Heart right ventricle (tissue), 16 donors: ENCODE data around the gene ZMIZ1. TPM values are rescaled to one million over a fixed set of nuclear protein-coding genes. Genes with fewer than 3 reads are reported as not detected.
A peak's percentile ranks its signal among the peaks of the same experiment; 100 is the strongest.

ENCODE experiments used
- ATAC-seq, 8 donors: fragments of 200-7000 bp; cut with Tn5 transposase; one replicate each; pipeline ENCODE4 v1.9.1; 2020; ENCODE audit warnings: mild to moderate bottlenecking in 8 of 8, moderate library complexity in 8 of 8, moderate number of reproducible peaks in 1 of 8
- DNase-seq, 2 donors: peaks; one replicate each; pipeline ENCODE4 v3.0.0-alpha.2; 2020
- H3K27ac ChIP-seq, 10 donors: fragments of 200-600 bp; sonication (generic) in 2 of 10; one replicate each; pipeline versions ENCODE4 v1.5.0 to v1.8.0; 2020 to 2022; ENCODE audit warnings: mild to moderate bottlenecking in 3 of 10
- H3K27me3 ChIP-seq, 7 donors: fragments of 200-600 bp; one replicate each; pipeline ENCODE4 v1.8.0; 2021 to 2022; ENCODE audit warnings: mild to moderate bottlenecking in 2 of 7
- H3K36me3 ChIP-seq, 9 donors: fragments of 200-600 bp; sonication (generic) in 1 of 9; one replicate each; pipeline versions ENCODE4 v1.5.0 to v1.8.0; 2020 to 2022; ENCODE audit warnings: mild to moderate bottlenecking in 2 of 9
- H3K4me1 ChIP-seq, 9 donors: fragments of 200-600 bp; sonication (generic) in 1 of 9; one replicate each; pipeline versions ENCODE4 v1.5.0 to v1.8.0; 2020 to 2022; ENCODE audit warnings: mild to moderate bottlenecking in 4 of 9
- H3K4me3 ChIP-seq, 10 donors: fragments of 200-600 bp; sonication (generic) in 2 of 10; one replicate each; pipeline versions ENCODE4 v1.5.0 to v1.8.0; 2020 to 2022; ENCODE audit warnings: mild to moderate bottlenecking in 7 of 10, moderate library complexity in 2 of 10
- H3K9me3 ChIP-seq, 11 donors: fragments of 200-600 bp in 10 of 11; sonication (generic) in 2 of 11; one replicate each; pipeline versions ENCODE4 v1.5.0 to v1.8.0; 2013 to 2022; ENCODE audit warnings: mild to moderate bottlenecking in 2 of 11, control low read depth in 1 of 11, moderate library complexity in 1 of 11
- CTCF ChIP-seq, 9 donors: fragments of 200-600 bp; sonication (generic) in 2 of 9; IDR thresholded peaks; one replicate each; pipeline versions ENCODE4 v1.5.0 to v1.8.0; 2021 to 2022; ENCODE audit warnings: antibody characterized with exemption in 9 of 9, mild to moderate bottlenecking in 5 of 9, moderate library complexity in 1 of 9
- WGBS, 2 donors: extraction: QIAGEN DNeasy Blood & Tissue Kit; methylation state at CpG; one replicate each; pipeline ENCODE4 v1.1.7; 2013; ENCODE audit warnings: inconsistent platforms in 1 of 2; 5-methylcytosine and 5-hydroxymethylcytosine counted together
- intact Hi-C, 10 donors: fragments of 100-400 bp; cut with DNase I; formaldehyde crosslinking; loops; one replicate each; pipeline versions ENCODE4 v1.11.1 to v1.14.2; 2022
- polyA plus RNA-seq, 2 donors: library from polyadenylated mRNA; stranded (reverse); fragments of 200-250 nt; gene quantifications; one replicate each; pipeline ENCODE4 v1.2.3, GENCODE V29; 2013
- total RNA-seq, 10 donors: library from RNA; stranded (reverse); fragmentation: NEBNext Ultra II Directional in 3 of 10; extraction: Animal tissue kit (Norgen Biotek cat#: 25700) in 3 of 10; gene quantifications; one replicate each; pipeline versions ENCODE4 v1.2.1 to v1.2.4, GENCODE V29; 2021 to 2023
- donor health status: Arrhythmogenic right ventricular cardiomyopathy.
- donor health status: ischemic (EF 13 %, LVEDD 7.1; RV severe dilation, severe dysfunction).
- donor health status: healthy with polysubstance abuse.
- donor health status: DM: no; HTN: yes; CAD: no.
- donor health status: DM: no; HTN: no; CAD: no.
- donor health status: ischemic (EF 25% LVEDD 6.9; RV normal size, moderate dysfunction).
- donor health status: ischemic (EF 25% LVEDD 5.7; RV mildly dilated, moderate dysfunction).
- donor health status: healthy.
- donor health status: DM: yes; HTN: yes; CAD: no.
- donor health status: Ischemic cardiomyopathy.
- donor health status: ischemic (EF 35%, LVEDD 5.7; RV mildly dilated, moderate dysfunction).
- donor health status: nonischemic (EF 11% LVEDD 7.7; RV severe dilation, severe dysfunction).
- donor health status: DM: yes; HTN: yes; CAD: no.
- donor health status: PGD.
- donor health status: ischemic (EF 29% LVEDD 5.4; RV normal size, mild dysfunction).
- donor health status: nonischemic (EF 23%, LVEDD 6.1; RV moderate dilation, normal function).

The ZMIZ1 gene
- total and polyA plus RNA-seq, 12 donors = 24.2 to 61.5 (median 49.8) TPM

- intact Hi-C loops = no loop called here
- peak overlapping the region in 8 of 10 donors; percentile 42 to 95 (median 82) for H3K27ac ChIP-seq
- H3K4me3 ChIP-seq = no peak overlapping the region
- H3K27me3 ChIP-seq = no peaks in the 10 kb centered on the region
- ATAC-seq (peak in 7 of 8 donors; percentile 6 to 53 (median 30)), DNase-seq (no peak)
- H3K4me1 ChIP-seq = peaks cover 30 to 96% (median 79%) of the 10 kb centered on the region in 9 donors
- no peaks in the 10 kb centered on the region for H3K9me3 ChIP-seq
- no peak for TF ChIP-seq CTCF (IDR thresholded peaks at IDR 0.05)
- H3K36me3 ChIP-seq = peaks cover 0 to 72% (median 3%) of the 10 kb centered on the region in 9 donors
- 60 to 66% methylated on average over 8 of the region's 8 CpGs for WGBS, 2 donors
These were observed 98.8 kb downstream of the ZMIZ1 start for GRCh38 chr10:79167537-79167936.

- WGBS, 2 donors = 89 to 95% methylated on average over 5 of the region's 5 CpGs
- no peak for TF ChIP-seq CTCF (IDR thresholded peaks at IDR 0.05)
- Histone ChIP-seq H3K4me3 (no peak overlapping the region), H3K36me3 (peaks cover 0 to 65% (median 3%) of the 10 kb centered on the region in 9 donors), H3K4me1 (peaks cover 28 to 96% (median 78%) of the 10 kb centered on the region in 9 donors), H3K27me3 (no peaks in the 10 kb centered on the region), H3K9me3 (no peaks in the 10 kb centered on the region), H3K27ac (peak overlapping the region in 6 of 10 donors; percentile 74 to 95 (median 90))
- intact Hi-C loops = no loop called here
- ATAC-seq (no peak), DNase-seq (no peak)
These were observed 99.4 kb downstream of the ZMIZ1 start for GRCh38 chr10:79168210-79168609.

GRCh38 chr10:79170226-79170752 is 101.5 kb downstream of the ZMIZ1 start:
- H3K36me3 ChIP-seq = peaks cover 0 to 55% (median 3%) of the 10 kb centered on the region in 9 donors
- ATAC-seq (no peak), DNase-seq (no peak)
- H3K4me1 ChIP-seq = peaks cover 21 to 96% (median 72%) of the 10 kb centered on the region in 9 donors
- intact Hi-C loops = loop anchor here in 1 of 10 donors (10.0 kb wide), 1 partner anchor 95 kb away; no protein-coding TSS in a partner anchor
- WGBS, 2 donors = 87 to 95% methylated on average over 4 of the region's 4 CpGs
- H3K9me3 ChIP-seq = no peaks in the 10 kb centered on the region
- H3K27ac ChIP-seq = peak overlapping the region in 6 of 10 donors; percentile 3 to 95 (median 54)
- no peaks in the 10 kb centered on the region for H3K27me3 ChIP-seq
- no peak for TF ChIP-seq CTCF (IDR thresholded peaks at IDR 0.05)
- H3K4me3 ChIP-seq = no peak overlapping the region

- peaks cover 22 to 97% (median 73%) of the 10 kb centered on the region in 9 donors for H3K4me1 ChIP-seq
- H3K9me3 ChIP-seq = no peaks in the 10 kb centered on the region
- no peak overlapping the region for H3K4me3 ChIP-seq
- no peak for DNase-seq
- H3K27ac ChIP-seq = peak overlapping the region in 6 of 10 donors; percentile 3 to 95 (median 54)
- no peak for ATAC-seq
- WGBS, 2 donors = 54 to 62% methylated on average over 9 of the region's 9 CpGs
- TF ChIP-seq CTCF (IDR thresholded peaks at IDR 0.05) = no peak
- intact Hi-C loops = loop anchor here in 1 of 10 donors (10.0 kb wide), 1 partner anchor 96 kb away; no protein-coding TSS in a partner anchor
- H3K27me3 ChIP-seq = no peaks in the 10 kb centered on the region
- H3K36me3 ChIP-seq = peaks cover 0 to 55% (median 3%) of the 10 kb centered on the region in 9 donors
These were observed 102.2 kb downstream of the ZMIZ1 start for GRCh38 chr10:79170993-79171392.
